GM12875 (cell line): ENCODE data around the gene CELF4.

Experiments used
- H3K4me3 ChIP-seq: one replicate; pipeline ENCODE4 v1.5.1; 2011; ENCODE audit warnings: low read depth, low read length, control low read depth
- CTCF ChIP-seq: IDR thresholded peaks from 2 replicates; pipeline ENCODE4 v1.5.1; 2011; ENCODE audit warnings: low read depth, mild to moderate bottlenecking, control low read depth, inconsistent platforms, low read length, moderate library complexity, borderline replicate concordance; ENCODE audit not compliant: insufficient read depth

CELF4 gene

DNA sequence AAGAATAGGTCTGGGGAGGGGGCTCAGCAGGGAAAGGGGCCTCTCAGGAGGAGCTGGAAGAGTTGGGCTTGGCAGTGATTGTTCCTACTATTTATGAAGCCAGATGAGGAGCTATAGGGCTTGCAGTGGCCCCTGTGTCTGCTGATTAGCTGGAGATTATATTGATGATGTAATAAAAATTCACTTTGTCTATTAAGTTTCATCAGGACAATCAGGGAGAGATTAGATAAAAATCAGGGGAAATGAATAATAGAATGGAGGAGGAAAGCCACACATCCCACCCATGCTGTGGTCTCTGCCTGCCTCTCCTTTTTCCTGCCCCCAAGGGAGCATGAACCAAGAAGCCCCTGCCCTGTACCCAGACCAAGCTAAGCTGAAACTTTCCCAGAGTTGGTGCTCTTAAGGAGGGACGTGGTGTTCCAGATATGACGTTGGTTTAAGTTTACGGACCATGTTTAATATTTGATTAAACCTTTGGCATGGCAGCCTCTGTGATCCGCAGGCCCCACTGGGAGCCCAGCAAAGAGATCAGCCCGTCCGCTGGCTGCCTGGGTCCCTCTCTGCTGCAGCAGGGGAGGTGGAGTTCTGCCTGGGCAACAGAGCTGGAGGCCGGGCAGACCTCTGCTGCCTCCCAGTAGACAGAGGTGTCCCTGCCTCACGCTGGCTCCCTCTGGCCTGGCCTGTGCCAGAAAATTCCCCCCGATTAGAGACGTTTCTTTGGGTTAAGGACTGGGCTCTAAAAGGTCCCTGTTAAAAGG is 15.3 kb downstream of the CELF4 start:
- H3K4me3 ChIP-seq, result no peak overlapping the region
- TF ChIP-seq CTCF, result no peak

- TF ChIP-seq CTCF, result no peak
These were observed 16.8 kb downstream of the CELF4 start for GRCh38 chr18:37548679-37549289.

DNA sequence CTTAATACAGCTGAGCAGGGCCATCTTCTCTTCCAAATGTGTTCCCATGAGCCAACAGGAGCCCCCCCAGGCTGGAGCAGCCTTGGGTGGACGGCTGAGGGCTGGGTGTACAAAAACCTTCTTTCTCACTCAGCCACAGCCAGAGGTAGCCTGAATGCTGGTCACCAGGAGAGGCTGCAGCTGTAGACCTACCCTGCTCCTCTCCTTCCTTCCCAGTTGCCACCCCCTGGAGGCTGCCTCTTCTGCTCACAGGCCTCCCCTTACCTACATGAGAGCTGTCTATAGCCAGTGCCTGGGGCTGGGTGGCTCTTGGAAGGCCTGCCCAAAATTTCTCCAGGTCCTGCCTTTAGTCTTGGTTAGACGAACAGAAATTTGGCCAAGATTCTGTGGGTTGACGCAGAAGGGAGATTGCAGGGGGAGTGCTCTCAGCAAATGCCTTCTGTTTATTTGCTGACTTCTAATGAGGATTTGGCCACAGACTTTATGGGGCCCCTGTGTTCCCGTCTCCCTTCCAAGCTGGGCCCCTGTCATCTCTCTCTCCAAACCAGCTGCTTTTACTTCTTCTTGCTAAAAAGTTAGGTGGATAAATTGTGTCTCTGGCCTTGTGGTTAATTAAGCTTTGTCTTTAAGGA is 18.3 kb downstream of the CELF4 start:
- TF ChIP-seq CTCF, result no peak
- H3K4me3 ChIP-seq, result no peak overlapping the region

More at GRCh38 chr18:37548679-37549289, 16.8 kb downstream of the CELF4 start:
- no peak overlapping the region for H3K4me3 ChIP-seq

DNA sequence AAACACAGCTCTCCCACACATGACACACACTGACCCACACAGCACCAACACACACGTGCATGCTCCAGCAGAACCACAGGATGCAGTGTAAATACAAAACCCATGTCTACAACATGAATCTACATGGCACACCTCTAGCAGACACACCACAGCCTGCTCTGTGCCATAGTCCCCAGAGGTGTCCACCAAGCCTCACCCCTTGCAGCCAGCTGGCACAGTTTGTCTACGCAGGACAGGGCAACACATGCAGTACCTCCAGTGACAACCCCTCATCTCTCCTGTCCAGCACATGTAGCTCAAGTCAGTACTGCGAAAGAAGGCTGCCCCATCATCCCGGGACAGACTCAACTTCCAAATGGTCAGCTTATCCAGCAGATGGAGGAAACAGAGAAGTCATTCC is 18.9 kb downstream of the CELF4 start:
- H3K4me3 ChIP-seq, result no peak overlapping the region
- no peak for TF ChIP-seq CTCF

DNA sequence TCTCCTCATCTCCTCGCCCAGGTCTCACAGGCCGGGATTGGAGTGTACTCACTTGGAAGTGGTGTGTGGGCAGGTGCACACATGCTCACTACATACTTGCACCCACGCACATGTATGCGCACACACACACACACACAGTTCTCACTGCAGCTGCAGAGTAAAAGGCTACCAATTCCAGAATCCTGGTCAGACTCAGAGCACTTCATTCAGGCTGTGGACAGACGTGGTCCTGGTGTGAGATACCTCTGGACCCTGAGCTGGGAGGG is 19.4 kb downstream of the CELF4 start:
- no peak overlapping the region for H3K4me3 ChIP-seq
- no peak for TF ChIP-seq CTCF

GRCh38 chr18:37545461-37546271 is 19.9 kb downstream of the CELF4 start:
- H3K4me3 ChIP-seq, result no peak overlapping the region
- no peak for TF ChIP-seq CTCF
